ENCODE measurements around the gene ANKRD34B.

GRCh38 chr5:80608731-80609130 lies 38.7 kb upstream of the ANKRD34B start:
- TF ChIP-seq ATF7 (IDR thresholded peaks at IDR 0.05; ENCODE audit: low read depth) (no peak), CEBPB (IDR thresholded peaks at IDR 0.05; ENCODE audit: borderline replicate concordance in 1 of 2, low read depth in 2 of 2, low read length in 2 of 2) (no peak), SREBF2 (IDR thresholded peaks at IDR 0.05; ENCODE audit: low read length) (no peak), SIX5 (IDR thresholded peaks at IDR 0.05; ENCODE audit: low read depth, low read length, severe bottlenecking) (no peak), SP1 (IDR thresholded peaks at IDR 0.05; ENCODE audit: low read depth, low read length) (no peak)

All from GM12878 (cell line).